ENCODE results near the gene PLEKHN1.
"Not testable (repeated sequence)": the region's sequence is repeated elsewhere in the genome, so short reads cannot be mapped to it uniquely, and the experiment has no call there.

Gene PLEKHN1

GRCh38 chr1:975896-976683 lies 9.8 kb downstream of the PLEKHN1 start:
- TF ChIP-seq YY1 (IDR thresholded peaks at IDR 0.05; ENCODE audit: insufficient read depth, insufficient read length) (no peak), SUZ12 (IDR thresholded peaks at IDR 0.05; ENCODE audit: extremely low read depth, insufficient read depth, insufficient read length) (no peak), ZNF274 (IDR thresholded peaks at IDR 0.05; ENCODE audit: low read depth, low read length) (no peak)
- no peak overlapping the region for H3K4me3 ChIP-seq (ENCODE audit: insufficient read length, low read depth)
- peaks cover 2% of the 10 kb centered on the region for H3K4me1 ChIP-seq (ENCODE audit: insufficient read depth, insufficient read length)
- no peak overlapping the region for H3K9ac ChIP-seq (ENCODE audit: insufficient read length, low read depth)
- no peaks in the 10 kb centered on the region for H3K36me3 ChIP-seq (ENCODE audit: insufficient read depth, insufficient read length, low read length)
- no peak for DNase-seq (ENCODE audit: low read depth, low spot score)
- H3K27me3 ChIP-seq (ENCODE audit: insufficient read depth, insufficient read length): no peaks in the 10 kb centered on the region
- H3K9me3 ChIP-seq (ENCODE audit: insufficient read depth, low read length): no peaks in the 10 kb centered on the region

DNA sequence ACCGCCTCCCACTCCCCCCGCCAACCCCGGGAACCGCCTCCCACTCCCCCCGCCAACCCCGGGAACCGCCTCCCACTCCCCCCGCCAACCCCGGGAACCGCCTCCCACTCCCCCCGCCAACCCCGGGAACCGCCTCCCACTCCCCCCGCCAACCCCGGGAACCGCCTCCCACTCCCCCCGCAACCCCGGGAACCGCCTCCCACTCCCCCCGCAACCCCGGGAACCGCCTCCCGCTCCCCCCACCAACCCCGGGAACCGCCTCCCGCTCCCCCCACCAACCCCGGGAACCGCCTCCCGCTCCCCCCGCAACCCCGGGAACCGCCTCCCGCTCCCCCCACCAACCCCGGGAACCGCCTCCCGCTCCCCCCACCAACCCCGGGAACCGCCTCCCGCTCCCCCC lies 10.5 kb downstream of the PLEKHN1 start:
- not testable (repeated sequence) for H3K4me1 ChIP-seq (ENCODE audit: insufficient read depth, insufficient read length); DNase-seq (ENCODE audit: low read depth, low spot score); H3K9me3 ChIP-seq (ENCODE audit: insufficient read depth, low read length); H3K27me3 ChIP-seq (ENCODE audit: insufficient read depth, insufficient read length); H3K4me3 ChIP-seq (ENCODE audit: insufficient read length, low read depth); H3K36me3 ChIP-seq (ENCODE audit: insufficient read depth, insufficient read length, low read length); H3K9ac ChIP-seq (ENCODE audit: insufficient read length, low read depth)

- no peaks in the 10 kb centered on the region for H3K36me3 ChIP-seq (ENCODE audit: insufficient read depth, insufficient read length, low read length)
- TF ChIP-seq YY1 (IDR thresholded peaks at IDR 0.05; ENCODE audit: insufficient read depth, insufficient read length): no peak
- TF ChIP-seq ZNF274 (IDR thresholded peaks at IDR 0.05; ENCODE audit: low read depth, low read length): no peak
- TF ChIP-seq SUZ12 (IDR thresholded peaks at IDR 0.05; ENCODE audit: extremely low read depth, insufficient read depth, insufficient read length): no peak
- no peak overlapping the region for H3K4me3 ChIP-seq (ENCODE audit: insufficient read length, low read depth)
- H3K9me3 ChIP-seq (ENCODE audit: insufficient read depth, low read length): no peaks in the 10 kb centered on the region
- H3K9ac ChIP-seq (ENCODE audit: insufficient read length, low read depth): no peak overlapping the region
- no peak for DNase-seq (ENCODE audit: low read depth, low spot score)
- peaks cover 11% of the 10 kb centered on the region for H3K27me3 ChIP-seq (ENCODE audit: insufficient read depth, insufficient read length)
- peaks cover 2% of the 10 kb centered on the region for H3K4me1 ChIP-seq (ENCODE audit: insufficient read depth, insufficient read length)
Observed at GRCh38 chr1:978069-978834, 12.0 kb downstream of the PLEKHN1 start.

DNA sequence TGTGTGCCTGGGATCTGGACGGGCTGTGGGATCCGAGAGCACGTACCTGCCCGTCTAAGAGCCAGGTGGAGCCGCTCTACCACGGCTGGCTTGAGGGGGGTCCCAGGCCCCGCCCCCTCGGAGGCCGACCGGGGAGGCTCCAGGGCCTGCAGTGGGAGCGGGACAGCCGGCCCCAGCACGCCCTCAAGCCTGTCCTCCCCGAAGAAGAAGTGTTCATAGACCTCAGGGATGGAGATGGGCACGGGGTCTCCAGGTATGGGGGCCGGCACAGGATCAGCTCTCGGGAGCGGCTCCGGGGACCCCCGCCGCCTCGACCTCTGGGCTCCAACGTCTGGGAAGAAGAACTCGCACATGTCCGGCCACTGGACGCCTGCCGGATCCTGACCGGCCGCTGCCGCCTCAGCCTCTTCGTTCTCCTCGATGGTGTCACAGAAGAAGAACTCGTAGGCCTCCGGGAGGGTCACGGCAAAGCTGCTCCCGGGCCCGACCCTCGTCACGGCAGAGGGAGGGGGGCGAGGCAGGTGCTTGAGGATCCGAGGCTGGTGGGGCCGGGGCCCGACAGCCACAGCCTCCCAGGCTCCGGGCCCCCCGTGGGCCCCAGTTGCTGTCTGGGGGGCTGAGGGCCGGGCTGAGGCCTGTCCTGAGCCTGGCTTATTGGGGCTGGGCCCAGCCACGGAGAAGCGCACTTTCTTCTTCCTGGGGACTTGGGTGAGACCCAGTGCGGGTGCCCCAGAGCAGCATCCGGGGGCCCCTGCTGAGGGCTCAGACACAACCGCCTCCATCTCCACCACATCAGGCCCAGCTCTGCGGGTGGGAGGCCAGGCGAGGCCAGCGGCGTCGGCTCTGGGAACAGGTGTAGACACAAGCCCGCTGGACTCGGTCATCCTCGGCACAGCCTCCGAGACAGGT lies 12.8 kb downstream of the PLEKHN1 start:
- no peak for DNase-seq (ENCODE audit: low read depth, low spot score)
- Histone ChIP-seq H3K27me3 (ENCODE audit: insufficient read depth, insufficient read length) (peaks cover 11% of the 10 kb centered on the region), H3K9me3 (ENCODE audit: insufficient read depth, low read length) (no peaks in the 10 kb centered on the region), H3K4me1 (ENCODE audit: insufficient read depth, insufficient read length) (peaks cover 2% of the 10 kb centered on the region), H3K36me3 (ENCODE audit: insufficient read depth, insufficient read length, low read length) (no peaks in the 10 kb centered on the region), H3K4me3 (ENCODE audit: insufficient read length, low read depth) (no peak overlapping the region), H3K9ac (ENCODE audit: insufficient read length, low read depth) (no peak overlapping the region)
- TF ChIP-seq ZNF274 (IDR thresholded peaks at IDR 0.05; ENCODE audit: low read depth, low read length) (no peak), YY1 (IDR thresholded peaks at IDR 0.05; ENCODE audit: insufficient read depth, insufficient read length) (no peak), SUZ12 (IDR thresholded peaks at IDR 0.05; ENCODE audit: extremely low read depth, insufficient read depth, insufficient read length) (no peak)

GRCh38 chr1:979744-980072 lies 13.4 kb downstream of the PLEKHN1 start:
- Histone ChIP-seq H3K9me3 (ENCODE audit: insufficient read depth, low read length) (no peaks in the 10 kb centered on the region), H3K9ac (ENCODE audit: insufficient read length, low read depth) (no peak overlapping the region), H3K27me3 (ENCODE audit: insufficient read depth, insufficient read length) (peaks cover 11% of the 10 kb centered on the region), H3K4me1 (ENCODE audit: insufficient read depth, insufficient read length) (peaks cover 2% of the 10 kb centered on the region), H3K4me3 (ENCODE audit: insufficient read length, low read depth) (no peak overlapping the region), H3K36me3 (ENCODE audit: insufficient read depth, insufficient read length, low read length) (no peaks in the 10 kb centered on the region)
- DNase-seq (ENCODE audit: low read depth, low spot score): no peak
- TF ChIP-seq SUZ12 (IDR thresholded peaks at IDR 0.05; ENCODE audit: extremely low read depth, insufficient read depth, insufficient read length): no peak
- TF ChIP-seq YY1 (IDR thresholded peaks at IDR 0.05; ENCODE audit: insufficient read depth, insufficient read length): no peak
- no peak for TF ChIP-seq ZNF274 (IDR thresholded peaks at IDR 0.05; ENCODE audit: low read depth, low read length)

- no peak for DNase-seq (ENCODE audit: low read depth, low spot score)
- no peaks in the 10 kb centered on the region for H3K9me3 ChIP-seq (ENCODE audit: insufficient read depth, low read length)
- H3K4me1 ChIP-seq (ENCODE audit: insufficient read depth, insufficient read length): peaks cover 2% of the 10 kb centered on the region
- H3K4me3 ChIP-seq (ENCODE audit: insufficient read length, low read depth): no peak overlapping the region
- no peaks in the 10 kb centered on the region for H3K36me3 ChIP-seq (ENCODE audit: insufficient read depth, insufficient read length, low read length)
- no peak for TF ChIP-seq ZNF274 (IDR thresholded peaks at IDR 0.05; ENCODE audit: low read depth, low read length)
- TF ChIP-seq YY1 (IDR thresholded peaks at IDR 0.05; ENCODE audit: insufficient read depth, insufficient read length): no peak
- no peak for TF ChIP-seq SUZ12 (IDR thresholded peaks at IDR 0.05; ENCODE audit: extremely low read depth, insufficient read depth, insufficient read length)
- H3K9ac ChIP-seq (ENCODE audit: insufficient read length, low read depth): no peak overlapping the region
- H3K27me3 ChIP-seq (ENCODE audit: insufficient read depth, insufficient read length): peaks cover 12% of the 10 kb centered on the region
Observed at GRCh38 chr1:980137-980571, 13.9 kb downstream of the PLEKHN1 start.

All from NT2/D1 (cell line).